Lower leg skin (tissue), 3 donors: ENCODE data around the gene AHRR.

Source experiments
- CTCF ChIP-seq, 3 donors: fragments of 450-650 bp; IDR thresholded peaks; one replicate each; pipeline ENCODE4 v1.5.1; 2016; ENCODE audit warnings: antibody characterized with exemption in 3 of 3, mild to moderate bottlenecking in 3 of 3, moderate library complexity in 2 of 3
- POLR2A ChIP-seq, 2 donors: fragments of 450-650 bp; IDR thresholded peaks; one replicate each; pipeline ENCODE4 v1.6.1; 2016 to 2017; ENCODE audit warnings: antibody characterized with exemption in 2 of 2, mild to moderate bottlenecking in 1 of 2, moderate library complexity in 1 of 2

- TF ChIP-seq CTCF (IDR thresholded peaks at IDR 0.05) (no peak), POLR2A (IDR thresholded peaks at IDR 0.05) (no peak)
These were observed 108.9 kb downstream of the AHRR start for GRCh38 chr5:430214-430925.
